ENCODE measurements around the gene C1orf216. TPM values are rescaled to one million over a fixed set of nuclear protein-coding genes. Genes with fewer than 3 reads are reported as not detected.

The C1orf216 gene
- polyA plus RNA-seq, 2 donors: 0.94 to 2.4 TPM

DNA sequence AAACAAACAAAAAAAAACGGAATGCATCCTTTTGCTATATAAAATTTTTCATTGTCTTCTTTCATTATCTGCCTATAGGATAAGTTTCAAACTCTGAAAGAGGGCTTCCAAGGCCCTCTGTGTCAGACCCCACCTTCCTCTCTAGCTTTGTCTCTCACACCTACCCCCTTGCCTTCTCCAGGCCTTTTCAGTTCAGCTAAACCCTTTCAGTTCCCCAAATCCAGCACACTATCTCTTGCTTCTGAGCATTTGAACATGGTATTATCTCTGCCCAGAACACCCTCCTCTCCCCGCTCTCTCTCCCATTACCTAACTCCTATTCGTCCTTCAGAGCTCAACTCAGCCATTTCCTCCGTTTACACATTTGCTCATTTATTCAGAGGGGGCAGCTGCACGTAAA, 35.7 kb downstream of the C1orf216 start:
- Histone ChIP-seq H3K36me3 (ENCODE audit: control insufficient read depth in 2 of 2, insufficient read depth in 2 of 2, low read length in 1 of 2) (no peaks in the 10 kb centered on the region), H3K9me3 (ENCODE audit: control insufficient read depth in 2 of 2, insufficient read depth in 1 of 2, low read depth in 1 of 2, low read length in 1 of 2) (no peaks in the 10 kb centered on the region), H3K4me1 (ENCODE audit: control insufficient read depth in 2 of 2, insufficient read depth in 2 of 2, low read length in 1 of 2) (no peaks in the 10 kb centered on the region), H3K27ac (ENCODE audit: low read depth in 2 of 2, low read length in 1 of 2) (no peak overlapping the region), H3K4me3 (ENCODE audit: low read depth in 1 of 2, low read length in 2 of 2) (no peak overlapping the region), H3K27me3 (ENCODE audit: control insufficient read depth in 1 of 2, insufficient read depth in 2 of 2, low read length in 2 of 2) (no peaks in the 10 kb centered on the region)
- WGBS, 2 donors: 55 to 61% methylated on average over 5 of the region's 5 CpGs

DNA sequence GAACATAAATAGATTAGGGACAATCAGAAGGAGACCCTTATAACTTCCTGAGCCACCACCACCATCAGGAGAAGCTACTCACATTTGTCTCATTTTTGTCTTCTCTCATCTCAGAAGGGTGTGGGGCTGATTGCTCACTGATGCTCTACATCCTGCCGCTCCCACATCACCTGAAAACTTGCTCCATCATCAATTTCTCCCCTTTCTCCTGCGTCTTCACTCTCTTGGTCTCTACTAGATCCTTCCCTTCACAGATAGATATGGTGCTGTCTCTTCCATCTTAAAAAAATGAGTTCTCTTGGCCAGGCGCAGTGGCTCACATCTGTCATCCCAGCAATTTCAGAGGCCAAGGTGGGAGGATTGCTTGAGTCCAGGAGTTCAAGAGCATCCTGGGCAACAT, 38.4 kb downstream of the C1orf216 start:
- 87 to 89% methylated on average over 3 of the region's 3 CpGs for WGBS, 2 donors
- H3K4me3 ChIP-seq (ENCODE audit: low read depth in 1 of 2, low read length in 2 of 2): no peak overlapping the region
- H3K36me3 ChIP-seq (ENCODE audit: control insufficient read depth in 2 of 2, insufficient read depth in 2 of 2, low read length in 1 of 2): no peaks in the 10 kb centered on the region
- H3K9me3 ChIP-seq (ENCODE audit: control insufficient read depth in 2 of 2, insufficient read depth in 1 of 2, low read depth in 1 of 2, low read length in 1 of 2): no peaks in the 10 kb centered on the region
- peaks cover 0 to 2% of the 10 kb centered on the region in 2 donors for H3K4me1 ChIP-seq (ENCODE audit: control insufficient read depth in 2 of 2, insufficient read depth in 2 of 2, low read length in 1 of 2)
- H3K27ac ChIP-seq (ENCODE audit: low read depth in 2 of 2, low read length in 1 of 2): no peak overlapping the region
- no peaks in the 10 kb centered on the region for H3K27me3 ChIP-seq (ENCODE audit: control insufficient read depth in 1 of 2, insufficient read depth in 2 of 2, low read length in 2 of 2)

- no peak overlapping the region for H3K4me3 ChIP-seq (ENCODE audit: low read depth in 1 of 2, low read length in 2 of 2)
- H3K36me3 ChIP-seq (ENCODE audit: control insufficient read depth in 2 of 2, insufficient read depth in 2 of 2, low read length in 1 of 2): no peaks in the 10 kb centered on the region
- peaks cover 0 to 2% of the 10 kb centered on the region in 2 donors for H3K4me1 ChIP-seq (ENCODE audit: control insufficient read depth in 2 of 2, insufficient read depth in 2 of 2, low read length in 1 of 2)
- no peaks in the 10 kb centered on the region for H3K27me3 ChIP-seq (ENCODE audit: control insufficient read depth in 1 of 2, insufficient read depth in 2 of 2, low read length in 2 of 2)
- 81 to 87% methylated on average over 1 of the region's 1 CpG for WGBS, 2 donors
- H3K9me3 ChIP-seq (ENCODE audit: control insufficient read depth in 2 of 2, insufficient read depth in 1 of 2, low read depth in 1 of 2, low read length in 1 of 2): no peaks in the 10 kb centered on the region
- no peak overlapping the region for H3K27ac ChIP-seq (ENCODE audit: low read depth in 2 of 2, low read length in 1 of 2)
Measured at GRCh38 chr1:35675773-35676172, 42.9 kb downstream of the C1orf216 start.

GRCh38 chr1:35674111-35674510, 44.6 kb downstream of the C1orf216 start:
- H3K9me3 ChIP-seq (ENCODE audit: control insufficient read depth in 2 of 2, insufficient read depth in 1 of 2, low read depth in 1 of 2, low read length in 1 of 2): no peaks in the 10 kb centered on the region
- no peaks in the 10 kb centered on the region for H3K36me3 ChIP-seq (ENCODE audit: control insufficient read depth in 2 of 2, insufficient read depth in 2 of 2, low read length in 1 of 2)
- no peaks in the 10 kb centered on the region for H3K27me3 ChIP-seq (ENCODE audit: control insufficient read depth in 1 of 2, insufficient read depth in 2 of 2, low read length in 2 of 2)
- peaks cover 0 to 2% of the 10 kb centered on the region in 2 donors for H3K4me1 ChIP-seq (ENCODE audit: control insufficient read depth in 2 of 2, insufficient read depth in 2 of 2, low read length in 1 of 2)
- H3K4me3 ChIP-seq (ENCODE audit: low read depth in 1 of 2, low read length in 2 of 2): no peak overlapping the region
- WGBS, 2 donors: 78 to 81% methylated on average over 5 of the region's 5 CpGs
- no peak overlapping the region for H3K27ac ChIP-seq (ENCODE audit: low read depth in 2 of 2, low read length in 1 of 2)

- no peaks in the 10 kb centered on the region for H3K9me3 ChIP-seq (ENCODE audit: control insufficient read depth in 2 of 2, insufficient read depth in 1 of 2, low read depth in 1 of 2, low read length in 1 of 2)
- H3K27me3 ChIP-seq (ENCODE audit: control insufficient read depth in 1 of 2, insufficient read depth in 2 of 2, low read length in 2 of 2): no peaks in the 10 kb centered on the region
- H3K4me1 ChIP-seq (ENCODE audit: control insufficient read depth in 2 of 2, insufficient read depth in 2 of 2, low read length in 1 of 2): no peaks in the 10 kb centered on the region
- 69 to 71% methylated on average over 6 of the region's 6 CpGs for WGBS, 2 donors
- no peak overlapping the region for H3K4me3 ChIP-seq (ENCODE audit: low read depth in 1 of 2, low read length in 2 of 2)
- H3K27ac ChIP-seq (ENCODE audit: low read depth in 2 of 2, low read length in 1 of 2): no peak overlapping the region
- H3K36me3 ChIP-seq (ENCODE audit: control insufficient read depth in 2 of 2, insufficient read depth in 2 of 2, low read length in 1 of 2): no peaks in the 10 kb centered on the region
Measured at GRCh38 chr1:35672116-35672515, 46.6 kb downstream of the C1orf216 start.

DNA sequence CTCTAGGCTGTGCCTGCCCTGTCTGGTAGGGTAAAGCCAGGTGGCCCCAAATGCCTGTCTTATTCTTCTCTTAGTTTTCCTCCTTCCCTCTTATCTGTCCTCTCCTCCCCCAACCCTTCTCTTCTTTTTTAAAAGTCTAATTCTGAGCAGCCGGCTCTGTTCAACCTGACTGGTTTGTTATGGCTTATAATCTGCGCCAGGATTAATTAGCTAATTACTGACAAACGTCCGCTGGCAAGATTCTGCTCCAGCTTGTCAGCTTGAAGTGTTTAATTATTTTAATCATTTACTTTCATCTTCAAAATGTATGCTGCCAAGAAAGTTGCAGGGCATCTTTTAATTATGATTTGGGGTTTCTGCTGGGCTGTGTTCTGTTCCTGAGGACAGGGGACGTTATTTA, 50.2 kb downstream of the C1orf216 start:
- H3K4me3 ChIP-seq (ENCODE audit: low read depth in 1 of 2, low read length in 2 of 2): no peak overlapping the region
- no peak overlapping the region for H3K27ac ChIP-seq (ENCODE audit: low read depth in 2 of 2, low read length in 1 of 2)
- H3K27me3 ChIP-seq (ENCODE audit: control insufficient read depth in 1 of 2, insufficient read depth in 2 of 2, low read length in 2 of 2): no peaks in the 10 kb centered on the region
- no peaks in the 10 kb centered on the region for H3K36me3 ChIP-seq (ENCODE audit: control insufficient read depth in 2 of 2, insufficient read depth in 2 of 2, low read length in 1 of 2)
- H3K9me3 ChIP-seq (ENCODE audit: control insufficient read depth in 2 of 2, insufficient read depth in 1 of 2, low read depth in 1 of 2, low read length in 1 of 2): no peaks in the 10 kb centered on the region
- H3K4me1 ChIP-seq (ENCODE audit: control insufficient read depth in 2 of 2, insufficient read depth in 2 of 2, low read length in 1 of 2): no peaks in the 10 kb centered on the region
- 57 to 66% methylated on average over 5 of the region's 5 CpGs for WGBS, 2 donors

DNA sequence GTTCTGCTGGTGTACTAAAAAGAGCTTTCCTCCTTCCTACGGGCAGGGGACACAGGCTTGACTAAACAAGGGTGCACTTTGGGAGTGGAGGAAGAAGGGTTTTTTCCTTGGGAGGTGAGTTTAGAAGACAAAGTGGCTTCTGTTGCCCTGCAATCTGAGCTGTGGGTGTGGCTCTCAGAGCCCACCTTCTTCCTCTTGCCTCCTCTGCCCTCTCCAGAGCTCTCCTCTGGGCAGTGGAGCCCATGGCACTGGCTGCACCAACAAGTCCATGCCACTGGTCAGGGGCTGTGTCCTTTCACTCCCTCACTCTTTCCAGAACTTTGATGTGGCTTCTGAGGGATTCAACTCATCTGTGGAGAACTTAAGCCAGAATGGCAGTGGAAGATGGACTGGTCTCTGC, 51.8 kb downstream of the C1orf216 start:
- 41 to 47% methylated on average over 1 of the region's 1 CpG for WGBS, 2 donors
- no peaks in the 10 kb centered on the region for H3K27me3 ChIP-seq (ENCODE audit: control insufficient read depth in 1 of 2, insufficient read depth in 2 of 2, low read length in 2 of 2)

DNA sequence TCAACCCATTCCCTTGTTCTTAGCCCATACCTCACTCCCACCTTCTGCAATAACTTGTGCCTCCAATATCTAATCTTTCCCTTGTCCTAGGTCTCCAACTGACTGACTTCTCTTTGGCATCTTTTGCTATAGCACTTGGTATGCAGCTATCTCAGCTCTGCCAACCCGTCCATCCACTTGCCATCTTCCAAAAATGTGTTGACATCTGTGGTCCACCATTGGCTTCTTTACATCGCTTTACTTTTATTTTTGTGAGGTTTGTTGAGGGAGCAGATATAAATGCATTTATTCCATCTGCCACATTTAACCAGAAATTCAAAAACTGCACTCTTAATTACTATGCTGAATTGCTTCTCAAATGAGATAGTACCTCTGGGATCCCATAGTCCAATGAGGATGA, 52.5 kb downstream of the C1orf216 start:
- Histone ChIP-seq H3K9me3 (ENCODE audit: control insufficient read depth in 2 of 2, insufficient read depth in 1 of 2, low read depth in 1 of 2, low read length in 1 of 2) (no peaks in the 10 kb centered on the region), H3K4me3 (ENCODE audit: low read depth in 1 of 2, low read length in 2 of 2) (no peak overlapping the region), H3K4me1 (ENCODE audit: control insufficient read depth in 2 of 2, insufficient read depth in 2 of 2, low read length in 1 of 2) (no peaks in the 10 kb centered on the region), H3K27me3 (ENCODE audit: control insufficient read depth in 1 of 2, insufficient read depth in 2 of 2, low read length in 2 of 2) (no peaks in the 10 kb centered on the region), H3K27ac (ENCODE audit: low read depth in 2 of 2, low read length in 1 of 2) (no peak overlapping the region), H3K36me3 (ENCODE audit: control insufficient read depth in 2 of 2, insufficient read depth in 2 of 2, low read length in 1 of 2) (no peaks in the 10 kb centered on the region)
- WGBS, 2 donors: 86 to 95% methylated on average over 2 of the region's 2 CpGs

More for the DNA sequence above, 51.8 kb downstream of the C1orf216 start:
- H3K27ac ChIP-seq (ENCODE audit: low read depth in 2 of 2, low read length in 1 of 2): no peak overlapping the region
- no peak overlapping the region for H3K4me3 ChIP-seq (ENCODE audit: low read depth in 1 of 2, low read length in 2 of 2)
- H3K9me3 ChIP-seq (ENCODE audit: control insufficient read depth in 2 of 2, insufficient read depth in 1 of 2, low read depth in 1 of 2, low read length in 1 of 2): no peaks in the 10 kb centered on the region
- no peaks in the 10 kb centered on the region for H3K36me3 ChIP-seq (ENCODE audit: control insufficient read depth in 2 of 2, insufficient read depth in 2 of 2, low read length in 1 of 2)
- no peaks in the 10 kb centered on the region for H3K4me1 ChIP-seq (ENCODE audit: control insufficient read depth in 2 of 2, insufficient read depth in 2 of 2, low read length in 1 of 2)

Other genes with a start within 250 kb of the C1orf216 start
- 10 to 100 TPM; 12.8 to 16.7 TPM for gene KIAA0319L, start 161.5 kb downstream of the C1orf216 start, polyA plus RNA-seq
- 1 to 10 TPM; 4.6 to 8.3 TPM for gene NCDN, start 161.1 kb downstream of the C1orf216 start, polyA plus RNA-seq
- 1 to 10 TPM in 1 of 2 donors, under 1 TPM in 1; 0.87 to 1.0 TPM for gene TFAP2E, start 145.6 kb downstream of the C1orf216 start, polyA plus RNA-seq
- 10 to 100 TPM; 29.7 to 42.5 TPM for gene PSMB2, start 77.4 kb downstream of the C1orf216 start, polyA plus RNA-seq
- gene CLSPN, start 51.1 kb upstream of the C1orf216 start, polyA plus RNA-seq: 1 to 10 TPM in 1 of 2 donors, under 1 TPM in 1; 0.94 to 1.9 TPM
- gene AGO4, start 89.1 kb upstream of the C1orf216 start, polyA plus RNA-seq: 1 to 10 TPM; 5.5 to 9.1 TPM
- 1 to 10 TPM; 2.3 to 2.5 TPM for gene AGO1, start 164.3 kb upstream of the C1orf216 start, polyA plus RNA-seq
- 1 to 10 TPM; 2.6 to 3.2 TPM for gene AGO3, start 212.2 kb upstream of the C1orf216 start, polyA plus RNA-seq

Measured in esophagus (tissue), 2 donors.